ENCODE data around the gene LCP1.

- TF ChIP-seq EZH2 (IDR thresholded peaks at IDR 0.05; ENCODE audit: insufficient read depth, poor library complexity, severe bottlenecking), result no peak
- TF ChIP-seq EZH2phosphoT487 (IDR thresholded peaks at IDR 0.05; ENCODE audit: insufficient read depth, low read depth), result no peak
These were observed 507 bp upstream of the LCP1 start for GRCh38 chr13:46182491-46182877.

All from GM23248 (cell line).